NCI-H2196 (cell line): ENCODE measurements around the gene CACNG5.

Experiments
- DNase-seq: peaks from one replicate; lab custom pipeline; 2025; ENCODE audit not compliant: unreplicated experiment; lab: John Stamatoyannopoulos, UW

CACNG5 gene

GRCh38 chr17:66819466-66819865 is 15.5 kb upstream of the CACNG5 start:
- DNase-seq: no peak

- no peak for DNase-seq
Observed at GRCh38 chr17:66822009-66822408, 12.9 kb upstream of the CACNG5 start.

DNA sequence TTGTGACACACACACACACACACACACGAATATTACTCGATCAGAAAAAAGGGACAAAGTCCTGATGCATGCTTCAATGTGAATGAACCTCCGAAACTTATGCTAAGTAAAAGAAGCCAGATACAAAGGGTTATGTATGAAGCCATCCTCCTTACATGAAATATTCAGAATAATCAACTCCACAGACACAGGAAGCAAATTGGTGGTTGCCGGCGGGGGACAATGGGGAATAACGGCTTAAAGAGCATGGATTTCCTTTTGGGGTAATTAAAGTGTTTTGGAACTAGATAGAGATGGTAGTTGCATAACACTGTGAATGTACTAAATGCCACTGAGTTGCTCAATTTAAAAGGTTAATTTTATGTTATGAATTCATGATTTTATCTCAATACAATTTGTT is 8.1 kb upstream of the CACNG5 start:
- no peak for DNase-seq

- no peak for DNase-seq
Observed at GRCh38 chr17:66829386-66829864, 5.5 kb upstream of the CACNG5 start.

GRCh38 chr17:66829883-66830282 is 5.0 kb upstream of the CACNG5 start:
- no peak for DNase-seq

- no peak for DNase-seq
Observed at GRCh38 chr17:66830451-66830850, 4.5 kb upstream of the CACNG5 start.

DNA sequence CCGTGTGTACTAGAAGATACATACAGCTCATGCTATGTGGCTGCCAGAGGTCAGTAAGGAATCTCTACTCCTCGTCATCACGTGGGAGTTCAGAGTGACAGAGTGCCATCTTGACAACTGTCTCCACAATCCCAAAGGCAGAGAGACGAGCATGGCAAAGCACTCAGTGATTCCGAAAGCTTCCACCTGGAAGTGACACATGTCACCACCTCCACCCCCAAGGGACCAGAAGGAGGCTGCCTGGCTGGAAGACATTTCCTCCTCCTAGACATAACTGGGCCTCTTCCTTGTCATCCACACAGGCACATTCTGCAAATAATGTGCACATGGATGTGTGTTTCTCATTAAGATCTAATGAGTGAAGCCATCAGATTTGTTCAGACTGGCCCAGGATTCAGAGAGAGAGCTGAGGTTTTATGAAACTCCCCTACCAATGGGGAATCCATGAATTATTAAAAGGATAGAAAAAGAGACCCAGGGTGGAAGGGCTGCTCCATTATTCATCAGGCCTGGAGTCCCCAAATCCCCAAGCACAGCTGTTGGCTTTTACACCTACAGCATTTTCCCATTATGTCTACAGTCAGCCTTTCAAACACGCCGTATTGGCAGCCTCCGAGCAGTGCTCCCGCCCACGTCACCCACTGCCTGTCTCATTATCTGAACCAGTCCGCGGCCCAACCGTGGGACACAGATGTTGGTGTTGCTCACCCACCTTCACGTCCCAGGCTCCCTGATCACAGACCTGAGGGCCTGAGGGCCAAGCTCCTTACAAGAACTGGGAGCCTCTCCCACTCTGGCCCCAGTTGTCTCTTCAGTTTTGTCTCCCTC is 3.3 kb upstream of the CACNG5 start:
- no peak for DNase-seq

- no peak for DNase-seq
Observed at GRCh38 chr17:66833201-66833600, 1.7 kb upstream of the CACNG5 start.

DNA sequence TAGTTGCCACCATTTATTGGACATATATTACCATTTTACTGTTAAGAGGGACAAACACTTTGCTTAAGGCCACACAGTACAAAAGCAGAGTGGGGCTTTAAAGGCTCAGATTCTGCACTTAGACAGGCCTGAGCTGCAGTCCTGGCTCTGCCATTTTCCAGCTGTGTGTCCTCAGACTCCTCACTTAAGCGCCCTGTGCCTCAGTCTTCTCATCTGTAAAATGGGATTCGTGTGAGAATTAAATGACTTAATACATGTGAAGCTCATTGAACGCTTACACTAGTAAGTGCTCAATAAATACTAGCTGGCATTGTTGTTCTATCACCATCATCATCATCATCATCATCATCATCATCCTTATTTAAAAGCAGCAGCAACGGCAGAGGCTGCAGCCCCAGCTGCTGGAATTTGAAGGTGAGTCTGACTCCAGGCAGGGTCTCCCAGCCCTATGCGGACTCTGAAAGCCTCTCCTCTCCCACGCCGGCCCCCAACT is 445 bp upstream of the CACNG5 start:
- no peak for DNase-seq

- DNase-seq: no peak
Observed at GRCh38 chr17:66835476-66835875, 559 bp downstream of the CACNG5 start.

DNA sequence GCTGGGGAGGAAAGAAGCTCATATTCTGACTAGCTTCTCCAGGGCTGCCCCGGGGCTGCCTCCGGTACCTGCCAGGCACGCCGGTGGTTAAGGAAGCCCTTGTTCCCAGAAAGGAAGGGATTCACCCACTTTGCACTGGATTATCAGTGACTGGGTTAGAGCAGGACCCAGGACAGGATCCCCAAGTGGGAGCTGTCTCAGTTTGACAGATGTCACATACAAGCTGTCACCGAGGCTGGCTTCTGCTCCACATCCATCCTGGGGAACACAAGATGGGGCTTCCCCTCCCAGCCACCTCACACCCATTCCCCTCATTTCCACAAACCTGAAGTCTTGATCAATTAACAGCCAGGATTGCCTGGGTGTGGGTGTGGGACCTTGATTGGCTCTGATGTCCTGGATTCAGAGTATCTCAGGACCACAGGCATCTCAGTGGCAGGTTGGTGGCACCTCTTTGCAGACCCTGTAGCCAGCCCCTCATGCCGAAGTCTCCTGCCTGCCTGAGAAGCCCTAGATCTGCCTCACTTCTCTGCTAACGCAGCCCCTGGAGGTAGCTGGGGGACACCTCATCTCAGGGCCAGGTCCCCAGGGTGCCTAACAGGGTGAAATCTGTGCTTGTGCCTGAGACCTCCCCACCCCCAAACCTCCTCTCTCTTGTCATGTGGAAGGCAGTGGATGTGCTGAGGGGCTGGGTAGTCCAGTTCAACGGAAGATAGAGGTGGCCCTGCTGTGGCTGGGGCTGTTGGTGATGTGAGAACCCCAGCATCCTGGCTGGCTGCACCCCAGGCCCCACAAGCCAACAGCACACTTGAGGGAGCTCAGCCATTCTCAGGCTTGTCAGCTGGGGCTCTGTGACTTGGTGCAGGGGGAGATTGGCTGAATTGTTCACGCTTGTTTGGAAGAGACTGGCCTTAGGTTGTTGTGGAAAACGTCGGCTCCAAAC is 1.4 kb downstream of the CACNG5 start:
- no peak for DNase-seq

DNA sequence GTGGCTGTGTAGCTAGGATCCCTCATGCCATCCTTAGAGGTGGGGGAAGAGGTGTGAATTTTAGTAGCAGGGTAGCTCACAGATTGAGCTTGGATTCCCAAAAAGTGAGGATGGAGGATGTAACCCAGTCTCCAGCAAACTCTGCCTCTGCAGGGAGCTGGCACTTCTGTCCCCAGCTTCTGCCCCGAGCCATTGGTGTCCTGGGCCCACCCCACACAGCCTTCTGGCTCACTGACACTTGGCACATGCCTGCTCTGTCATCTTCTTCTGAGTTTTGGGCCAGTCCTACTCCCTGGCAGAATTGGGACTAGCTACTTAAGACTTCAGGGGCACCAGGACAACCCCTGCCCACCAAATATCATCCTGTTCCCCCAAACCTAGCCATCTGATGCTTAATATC is 2.3 kb downstream of the CACNG5 start:
- DNase-seq: no peak

GRCh38 chr17:66837885-66838665 is 3.2 kb downstream of the CACNG5 start:
- DNase-seq: no peak

- DNase-seq: no peak
Observed at GRCh38 chr17:66839616-66840015, 4.7 kb downstream of the CACNG5 start.

GRCh38 chr17:66840061-66840460 is 5.1 kb downstream of the CACNG5 start:
- no peak for DNase-seq

DNA sequence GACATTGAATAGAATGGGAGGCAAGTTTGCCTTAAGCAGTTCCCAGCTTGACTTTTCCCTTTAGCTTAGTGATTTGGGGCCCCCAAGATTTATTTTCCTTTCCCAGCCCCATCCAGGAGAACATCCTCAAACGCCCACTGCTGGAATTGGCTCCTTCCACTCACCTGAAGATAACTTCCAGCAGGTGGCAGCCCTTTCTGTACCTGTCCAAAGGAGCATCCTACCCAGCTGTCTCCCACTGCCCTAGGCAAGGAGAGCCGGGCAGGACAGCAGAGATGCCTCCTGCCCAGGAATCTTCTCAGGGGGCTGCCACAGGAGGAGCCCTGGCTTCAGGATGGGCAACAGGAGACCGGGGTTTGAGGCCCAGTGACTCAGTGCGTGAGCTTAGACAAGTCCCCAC is 6.4 kb downstream of the CACNG5 start:
- DNase-seq: no peak

DNA sequence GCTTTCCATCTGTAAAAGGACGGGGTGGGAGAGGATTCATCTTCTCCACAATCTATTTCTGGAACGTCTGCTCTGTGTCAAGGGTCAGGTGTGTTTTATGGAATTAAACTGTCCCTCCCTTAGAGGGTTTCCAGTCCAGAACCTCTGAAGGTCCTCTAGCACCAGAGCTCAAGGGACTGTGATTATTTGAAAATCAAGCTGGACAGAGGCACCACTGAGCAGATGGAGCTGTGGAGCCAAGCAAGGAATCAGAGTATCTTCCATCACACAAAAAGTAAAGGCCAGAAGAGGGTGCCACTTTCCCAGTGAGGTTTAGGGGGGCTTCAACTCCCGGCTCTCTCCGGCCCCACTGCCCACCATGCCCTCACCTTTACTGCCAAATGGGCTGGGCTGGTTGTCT is 6.8 kb downstream of the CACNG5 start:
- no peak for DNase-seq

DNA sequence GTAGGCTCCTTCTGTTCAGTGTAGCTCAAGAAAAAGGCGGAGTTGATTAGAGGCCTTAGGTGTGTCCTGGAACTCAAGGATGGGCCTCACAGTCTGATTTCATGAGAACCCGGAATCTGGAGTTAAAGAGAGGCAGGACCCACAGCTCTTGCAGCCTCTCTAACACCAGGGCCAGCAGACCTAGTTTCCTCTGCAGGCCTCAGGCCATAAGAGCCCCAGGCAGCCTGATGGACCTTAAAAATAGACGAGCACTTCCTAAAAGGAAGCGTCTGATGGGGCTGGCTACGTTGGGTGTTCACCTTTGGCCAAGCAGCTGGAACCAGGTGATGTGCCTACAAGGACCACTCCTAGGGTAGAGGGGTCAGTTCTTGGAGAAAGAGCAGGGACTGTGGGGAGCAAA is 7.6 kb downstream of the CACNG5 start:
- DNase-seq: no peak

DNA sequence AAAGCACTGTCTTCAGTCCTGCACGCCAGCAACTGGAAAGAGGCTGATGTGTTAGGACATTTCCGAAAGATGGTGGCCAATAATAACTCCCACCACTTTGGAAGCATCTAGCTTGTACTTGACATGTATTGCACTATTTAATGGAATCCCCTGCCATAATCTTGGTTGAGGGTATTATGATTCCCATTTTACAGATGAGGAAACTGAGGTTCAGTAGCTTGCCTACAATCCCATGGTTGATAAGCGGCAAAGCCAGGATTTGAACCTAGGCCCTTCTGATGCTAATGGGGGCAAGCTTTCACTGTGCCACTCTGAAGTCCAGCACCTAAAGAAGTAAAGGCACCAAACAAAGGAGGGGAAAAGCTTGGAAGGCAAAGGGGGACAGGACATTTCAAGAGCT is 8.0 kb downstream of the CACNG5 start:
- no peak for DNase-seq

GRCh38 chr17:66843627-66844026 is 8.7 kb downstream of the CACNG5 start:
- no peak for DNase-seq

DNA sequence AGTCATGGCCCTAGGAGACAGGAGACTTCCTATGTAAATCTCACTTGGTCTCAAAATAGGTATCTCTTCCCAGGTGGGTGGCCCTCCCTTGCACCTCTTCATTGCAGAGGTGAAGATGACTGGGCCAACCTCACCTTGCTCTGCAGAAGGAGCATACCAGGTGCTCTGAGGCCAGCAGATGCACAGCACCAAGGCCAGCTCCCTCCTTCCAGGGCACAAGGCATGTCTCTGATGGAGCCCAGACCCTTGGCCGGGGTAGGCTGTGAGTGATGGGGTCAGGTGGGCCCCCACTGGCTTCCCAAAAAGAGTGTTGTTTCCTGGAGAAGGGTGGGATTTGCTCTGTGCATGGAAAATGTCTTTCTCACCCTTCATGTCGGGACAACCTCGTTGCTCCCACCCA is 12.8 kb downstream of the CACNG5 start:
- no peak for DNase-seq
